Sigmoid colon (tissue), 7 donors: Measurements from ENCODE around the gene RASAL1. TPM values are rescaled to one million over a fixed set of nuclear protein-coding genes. Genes with fewer than 3 reads are reported as not detected.

Experiments used
- DNase-seq: peaks from one replicate; pipeline ENCODE4 v3.0.0-alpha.2; 2019
- H3K27ac ChIP-seq, 4 donors: fragments of 200-600 bp; sonication (generic); one replicate each; pipeline ENCODE4 v1.5.1; 2016 to 2019; ENCODE audit warnings: mild to moderate bottlenecking in 1 of 4
- H3K27me3 ChIP-seq, 3 donors: fragments of 200-600 bp; sonication (generic); one replicate each; pipeline ENCODE4 v1.5.1; 2019; ENCODE audit warnings: mild to moderate bottlenecking in 1 of 3
- H3K36me3 ChIP-seq, 4 donors: fragments of 200-600 bp; sonication (generic); one replicate each; pipeline ENCODE4 v1.5.1; 2016 to 2019
- H3K4me1 ChIP-seq, 4 donors: fragments of 200-600 bp; sonication (generic); one replicate each; pipeline ENCODE4 v1.5.1; 2017 to 2019
- H3K4me3 ChIP-seq, 4 donors: fragments of 200-600 bp; sonication (generic); one replicate each; pipeline ENCODE4 v1.5.1; 2017 to 2019; ENCODE audit warnings: mild to moderate bottlenecking in 2 of 4, moderate library complexity in 1 of 4
- H3K9me3 ChIP-seq, 4 donors: fragments of 200-600 bp in 3 of 4; sonication (generic) in 3 of 4; one replicate each; pipeline versions ENCODE4 v1.5.1 to v1.6.1; 2013 to 2019
- EP300 ChIP-seq, 4 donors: sonication (generic); formaldehyde crosslinking; IDR thresholded peaks; one replicate each; pipeline ENCODE4 v1.6.1; 2017; ENCODE audit warnings: antibody characterized with exemption in 4 of 4
- POLR2A ChIP-seq, 2 donors: fragments of 450-650 bp; IDR thresholded peaks; one replicate each; pipeline ENCODE4 v1.6.1; 2016; ENCODE audit warnings: antibody characterized with exemption in 2 of 2, mild to moderate bottlenecking in 2 of 2, moderate library complexity in 2 of 2
- POLR2AphosphoS5 ChIP-seq, 4 donors: sonication (generic); formaldehyde crosslinking; IDR thresholded peaks; one replicate each; pipeline ENCODE4 v1.6.1; 2017; ENCODE audit warnings: antibody characterized with exemption in 4 of 4
- WGBS, 2 donors: extraction: QIAGEN DNeasy Blood & Tissue Kit; methylation state at CpG; one replicate each; pipeline ENCODE4 v1.1.7; 2013; 5-methylcytosine and 5-hydroxymethylcytosine counted together
- intact Hi-C: fragments of 100-400 bp; cut with DNase I; formaldehyde crosslinking; loops from one replicate; pipeline ENCODE4 v1.15.1; 2023
- polyA plus RNA-seq, 3 donors: library from polyadenylated mRNA; stranded (reverse); fragments of 200-250 nt; gene quantifications; one replicate each; pipeline ENCODE4 v1.2.3, GENCODE V29; 2013
- total RNA-seq, 4 donors: library from RNA; depleted of rRNA; stranded (reverse); fragments of >200 nt; gene quantifications; one replicate each; pipeline ENCODE4 v1.1.0, GENCODE V29; 2016
- TF ChIP-seq, protein P1 (sequence below), 4 experiments: fragments of 450-650 bp in 3 of 4; fragments of 200-600 bp in 1 of 4; IDR thresholded peaks; one replicate each; pipeline ENCODE4 v1.5.1; 2016 to 2019; ENCODE audit warnings: antibody characterized with exemption in 4 of 4, mild to moderate bottlenecking in 3 of 4, moderate library complexity in 2 of 4
- donor health status: healthy with polysubstance abuse.
- donor health status: Bipolar disorder and iron deficiency.
- donor health status: healthy.

RASAL1 gene
- total and polyA plus RNA-seq, 7 donors: under 0.01 to 10.5 (median 3.0) TPM; not detected in 2

GRCh38 chr12:113083863-113084435 is 51.6 kb downstream of the RASAL1 start:
- Histone ChIP-seq H3K36me3 (no peaks in the 10 kb centered on the region), H3K4me3 (no peak overlapping the region), H3K27ac (no peak overlapping the region), H3K9me3 (no peaks in the 10 kb centered on the region), H3K27me3 (peaks cover 0 to 44% (median 4%) of the 10 kb centered on the region in 3 donors), H3K4me1 (no peaks in the 10 kb centered on the region)
- DNase-seq: peak; percentile 76
- TF ChIP-seq EP300 (IDR thresholded peaks at IDR 0.05): no peak
- TF ChIP-seq POLR2AphosphoS5 (IDR thresholded peaks at IDR 0.05): peak in 1 of 4 donors; percentile 16
- WGBS, 2 donors: 73 to 80% methylated on average over 11 of the region's 11 CpGs
- intact Hi-C loops: no loop called here

DNA sequence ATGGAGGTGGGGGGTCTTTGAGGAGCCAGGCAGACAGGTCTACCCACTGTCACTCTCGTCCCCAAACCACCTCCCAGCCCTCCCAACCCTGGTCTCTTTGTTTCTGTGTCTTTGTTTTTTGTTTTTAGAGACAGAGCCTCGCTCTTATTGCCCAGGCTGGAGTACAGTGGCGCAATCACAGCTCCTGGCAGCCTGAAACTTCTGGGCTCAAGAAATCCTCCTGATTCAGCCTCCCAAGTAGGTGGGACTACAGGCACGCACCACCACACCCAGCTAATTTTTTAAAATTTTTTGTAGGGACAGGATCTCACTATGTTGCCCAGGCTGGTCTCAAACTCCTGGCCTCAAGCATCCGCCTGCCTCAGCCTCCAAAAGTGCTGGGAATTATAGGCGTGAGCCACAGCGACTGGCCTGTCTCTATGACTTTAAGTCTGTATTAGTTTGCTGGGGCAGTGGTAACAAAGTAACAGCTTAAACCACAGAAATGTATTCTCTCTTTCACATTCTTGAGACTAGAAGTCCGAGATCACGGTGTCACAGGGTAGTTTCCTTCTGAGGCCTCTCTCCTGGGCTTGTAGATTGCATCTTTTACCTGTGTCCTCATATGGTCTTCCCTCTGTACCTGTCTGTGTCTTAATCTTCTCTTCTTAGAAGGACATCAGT is 52.9 kb downstream of the RASAL1 start:
- Histone ChIP-seq H3K9me3 (no peaks in the 10 kb centered on the region), H3K4me1 (no peaks in the 10 kb centered on the region), H3K4me3 (no peak overlapping the region), H3K36me3 (no peaks in the 10 kb centered on the region), H3K27ac (no peak overlapping the region), H3K27me3 (peaks cover 0 to 43% (median 4%) of the 10 kb centered on the region in 3 donors)
- intact Hi-C loops: no loop called here
- DNase-seq: no peak
- WGBS, 2 donors: 78 to 80% methylated on average over 9 of the region's 9 CpGs
- TF ChIP-seq POLR2A (IDR thresholded peaks at IDR 0.05): no peak
- TF ChIP-seq POLR2AphosphoS5 (IDR thresholded peaks at IDR 0.05): no peak
- TF ChIP-seq EP300 (IDR thresholded peaks at IDR 0.05): no peak
- TF ChIP-seq, protein P1, sequence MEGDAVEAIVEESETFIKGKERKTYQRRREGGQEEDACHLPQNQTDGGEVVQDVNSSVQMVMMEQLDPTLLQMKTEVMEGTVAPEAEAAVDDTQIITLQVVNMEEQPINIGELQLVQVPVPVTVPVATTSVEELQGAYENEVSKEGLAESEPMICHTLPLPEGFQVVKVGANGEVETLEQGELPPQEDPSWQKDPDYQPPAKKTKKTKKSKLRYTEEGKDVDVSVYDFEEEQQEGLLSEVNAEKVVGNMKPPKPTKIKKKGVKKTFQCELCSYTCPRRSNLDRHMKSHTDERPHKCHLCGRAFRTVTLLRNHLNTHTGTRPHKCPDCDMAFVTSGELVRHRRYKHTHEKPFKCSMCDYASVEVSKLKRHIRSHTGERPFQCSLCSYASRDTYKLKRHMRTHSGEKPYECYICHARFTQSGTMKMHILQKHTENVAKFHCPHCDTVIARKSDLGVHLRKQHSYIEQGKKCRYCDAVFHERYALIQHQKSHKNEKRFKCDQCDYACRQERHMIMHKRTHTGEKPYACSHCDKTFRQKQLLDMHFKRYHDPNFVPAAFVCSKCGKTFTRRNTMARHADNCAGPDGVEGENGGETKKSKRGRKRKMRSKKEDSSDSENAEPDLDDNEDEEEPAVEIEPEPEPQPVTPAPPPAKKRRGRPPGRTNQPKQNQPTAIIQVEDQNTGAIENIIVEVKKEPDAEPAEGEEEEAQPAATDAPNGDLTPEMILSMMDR (IDR thresholded peaks at IDR 0.05): no peak

DNA sequence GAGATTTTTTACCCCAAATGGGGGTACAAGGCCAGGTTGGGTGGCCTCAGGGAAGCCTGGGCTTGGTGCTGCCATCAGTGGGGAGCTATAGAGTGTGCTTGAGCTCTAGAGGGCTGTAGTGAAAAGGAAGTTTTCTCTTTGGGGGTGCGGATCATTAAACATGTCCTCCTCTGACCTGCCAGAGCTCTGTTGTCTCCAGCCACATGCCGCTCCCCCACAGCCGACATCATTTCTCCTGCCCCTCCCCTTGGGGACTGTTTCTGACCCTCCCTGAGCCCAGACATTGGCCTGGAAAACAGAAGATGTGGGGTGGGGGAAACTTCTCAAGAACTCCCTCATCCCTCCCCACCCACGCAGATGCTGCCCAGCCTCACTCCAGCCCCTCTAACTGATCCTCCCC is 53.7 kb downstream of the RASAL1 start:
- TF ChIP-seq, protein P1 (IDR thresholded peaks at IDR 0.05): no peak
- WGBS, 2 donors: 72 to 80% methylated on average over 4 of the region's 4 CpGs
- H3K27ac ChIP-seq: peak overlapping the region in 1 of 4 donors; percentile 14
- no peaks in the 10 kb centered on the region for H3K9me3 ChIP-seq
- H3K27me3 ChIP-seq: peaks cover 0 to 43% (median 0%) of the 10 kb centered on the region in 3 donors
- H3K36me3 ChIP-seq: no peaks in the 10 kb centered on the region
- no peak overlapping the region for H3K4me3 ChIP-seq
- intact Hi-C loops: no loop called here
- no peak for DNase-seq
- H3K4me1 ChIP-seq: no peaks in the 10 kb centered on the region

GRCh38 chr12:113077859-113078255 is 57.7 kb downstream of the RASAL1 start:
- TF ChIP-seq POLR2A (IDR thresholded peaks at IDR 0.05) (no peak), EP300 (IDR thresholded peaks at IDR 0.05) (no peak), POLR2AphosphoS5 (IDR thresholded peaks at IDR 0.05) (no peak)
- TF ChIP-seq, protein P1 (IDR thresholded peaks at IDR 0.05): no peak
- intact Hi-C loops: no loop called here
- 25 to 36% methylated on average over 48 of the region's 48 CpGs for WGBS, 2 donors

DNA sequence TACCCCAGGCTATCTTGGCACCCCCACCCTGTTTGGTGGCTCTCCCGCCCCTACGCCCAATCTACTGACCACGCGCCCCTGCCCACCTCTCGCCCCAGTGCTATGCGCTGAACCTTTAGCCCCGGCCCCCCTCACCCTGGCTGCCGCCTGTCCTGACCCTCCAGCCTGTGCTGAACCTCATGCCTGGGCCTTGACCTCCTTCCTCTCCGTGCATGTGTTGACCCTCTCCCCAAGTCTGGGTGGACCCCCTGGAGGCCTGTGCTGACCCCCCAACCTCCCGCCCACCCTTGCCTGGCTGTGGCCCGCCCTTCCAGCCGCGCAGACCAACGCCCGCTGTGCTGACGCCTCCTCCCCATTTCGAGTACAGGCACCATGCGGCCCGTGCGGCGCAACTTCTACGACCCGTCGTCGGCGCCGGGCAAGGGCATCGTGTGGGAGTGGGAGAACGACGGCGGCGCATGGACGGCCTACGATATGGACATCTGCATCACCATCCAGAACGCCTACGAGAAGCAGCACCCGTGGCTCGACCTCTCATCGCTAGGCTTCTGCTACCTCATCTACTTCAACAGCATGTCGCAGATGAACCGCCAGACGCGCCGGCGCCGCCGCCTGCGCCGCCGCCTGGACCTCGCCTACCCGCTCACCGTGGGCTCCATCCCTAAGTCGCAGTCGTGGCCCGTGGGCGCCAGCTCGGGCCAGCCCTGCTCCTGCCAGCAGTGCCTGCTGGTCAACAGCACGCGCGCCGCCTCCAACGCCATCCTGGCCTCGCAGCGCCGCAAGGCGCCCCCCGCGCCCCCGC is 58.3 kb downstream of the RASAL1 start:
- Histone ChIP-seq H3K4me3 (no peak overlapping the region), H3K36me3 (no peaks in the 10 kb centered on the region), H3K27ac (no peak overlapping the region), H3K4me1 (no peaks in the 10 kb centered on the region), H3K9me3 (no peaks in the 10 kb centered on the region), H3K27me3 (peaks cover 0 to 36% (median 0%) of the 10 kb centered on the region in 3 donors)
- 28 to 47% methylated on average over 70 of the region's 70 CpGs for WGBS, 2 donors
- TF ChIP-seq EP300 (IDR thresholded peaks at IDR 0.05) (no peak), POLR2A (IDR thresholded peaks at IDR 0.05) (no peak), POLR2AphosphoS5 (IDR thresholded peaks at IDR 0.05) (no peak)
- TF ChIP-seq, protein P1 (IDR thresholded peaks at IDR 0.05): no peak
- intact Hi-C loops: no loop called here
- no peak for DNase-seq

More at GRCh38 chr12:113077859-113078255, 57.7 kb downstream of the RASAL1 start:
- no peak for DNase-seq
- H3K27me3 ChIP-seq: peaks cover 0 to 36% (median 0%) of the 10 kb centered on the region in 3 donors
- H3K27ac ChIP-seq: no peak overlapping the region
- no peaks in the 10 kb centered on the region for H3K36me3 ChIP-seq
- no peaks in the 10 kb centered on the region for H3K9me3 ChIP-seq
- H3K4me1 ChIP-seq: no peaks in the 10 kb centered on the region
- H3K4me3 ChIP-seq: no peak overlapping the region
